DMS 273 (cell line): ENCODE measurements around the gene PGM5.

Experiments used
- DNase-seq: peaks from one replicate; lab custom pipeline; 2025; ENCODE audit not compliant: unreplicated experiment; lab: John Stamatoyannopoulos, UW

The PGM5 gene

DNA sequence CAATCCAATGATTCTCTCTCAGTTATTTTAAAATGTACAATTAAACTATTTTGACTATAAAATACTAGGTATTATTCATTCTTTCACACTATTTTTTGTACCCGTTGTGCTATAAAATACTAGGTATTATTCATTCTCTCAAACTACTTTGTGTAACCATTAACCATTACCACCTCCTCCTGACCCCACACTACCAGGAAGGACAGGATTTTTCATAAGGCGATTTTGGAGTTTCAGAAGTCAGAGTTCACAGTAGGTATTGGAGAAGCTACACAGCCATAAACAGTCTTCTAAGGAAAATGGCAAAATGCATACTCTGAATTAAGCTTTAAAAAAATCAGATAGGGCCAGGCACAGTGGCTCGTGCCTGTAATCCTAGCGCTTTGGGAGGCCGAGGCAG is 219.4 kb downstream of the PGM5 start:
- no peak for DNase-seq

DNA sequence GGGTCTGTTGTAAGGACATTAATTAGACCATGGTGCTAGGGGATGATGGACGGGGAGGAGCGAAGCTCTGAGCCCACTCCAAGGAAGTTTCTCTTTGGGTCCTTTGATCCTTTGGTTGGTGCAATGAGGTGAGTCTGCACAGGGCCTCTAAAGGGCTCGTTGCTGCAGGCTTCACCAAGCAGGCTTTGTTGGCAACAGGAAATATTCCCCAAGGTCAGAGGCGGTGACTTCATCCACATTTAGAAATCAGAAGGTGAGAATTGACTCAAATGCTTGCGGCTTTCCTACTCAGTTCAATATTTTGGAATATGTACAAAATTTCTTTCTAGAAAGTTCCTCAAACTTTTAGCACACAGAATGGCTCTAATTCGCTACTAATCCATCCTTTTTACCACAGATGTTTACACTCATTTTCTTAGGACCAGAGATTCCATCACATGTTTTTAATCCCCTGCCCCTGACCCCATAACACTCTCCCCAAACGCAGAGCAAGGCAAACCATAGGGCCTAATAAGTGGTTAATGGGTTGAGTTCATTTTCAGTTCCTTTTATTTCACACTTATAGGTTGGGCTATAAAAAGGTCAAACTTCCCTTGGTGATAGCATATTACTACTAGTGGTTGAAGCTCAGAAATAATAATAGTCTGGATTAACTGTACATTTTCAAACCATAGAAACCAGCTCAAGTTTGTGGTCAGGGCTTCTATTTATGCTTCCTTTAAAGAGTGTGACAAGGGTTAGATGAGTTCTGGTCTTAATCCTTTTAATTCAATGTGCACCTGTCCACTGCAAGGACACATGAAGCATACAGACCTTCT is 221.6 kb downstream of the PGM5 start:
- no peak for DNase-seq
